H4 (cell line): ENCODE results near the gene RAD23B. TPM values are rescaled to one million over a fixed set of nuclear protein-coding genes. Genes with fewer than 3 reads are reported as not detected.
"Not testable (repeated sequence)": the region's sequence is repeated elsewhere in the genome, so short reads cannot be mapped to it uniquely, and the experiment has no call there.

Experiments used
- DNase-seq: peaks from one replicate; pipeline ENCODE4 v3.0.0-alpha.2; 2015; ENCODE audit warnings: low spot score
- total RNA-seq: library from RNA; depleted of rRNA; stranded (reverse); fragments of >200 nt; shearing (Covaris generic); gene quantifications from 2 replicates; pipeline ENCODE4 v1.2.3, GENCODE V29; 2014

Gene RAD23B
- total RNA-seq, 1 experiment from 2014 or later = 108 TPM

DNA sequence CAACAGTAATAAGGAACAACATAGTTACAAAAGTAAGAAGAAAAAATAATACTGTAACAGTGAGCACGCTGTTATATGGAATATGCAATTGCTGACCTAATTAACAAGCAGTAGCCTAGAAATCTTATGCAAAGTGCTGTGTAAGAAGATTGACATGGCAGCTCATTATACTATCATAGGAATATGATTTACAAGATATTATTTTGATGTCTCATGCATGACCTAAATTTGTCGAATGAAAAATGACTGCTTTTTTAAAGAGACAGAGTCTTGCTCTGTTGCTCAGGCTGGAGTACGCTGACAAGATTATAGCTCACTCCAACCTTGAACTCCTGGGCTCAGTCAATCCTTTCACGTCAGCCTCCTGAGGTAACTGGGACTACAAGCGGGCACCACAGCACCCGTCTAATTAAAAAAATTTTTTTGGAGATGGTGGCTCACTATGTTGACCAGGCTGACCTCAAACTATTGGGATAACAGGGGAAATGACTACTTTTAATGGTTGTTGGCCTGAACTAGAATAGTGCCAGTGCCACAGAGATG is 10.5 kb downstream of the RAD23B start:
- DNase-seq = no peak

DNA sequence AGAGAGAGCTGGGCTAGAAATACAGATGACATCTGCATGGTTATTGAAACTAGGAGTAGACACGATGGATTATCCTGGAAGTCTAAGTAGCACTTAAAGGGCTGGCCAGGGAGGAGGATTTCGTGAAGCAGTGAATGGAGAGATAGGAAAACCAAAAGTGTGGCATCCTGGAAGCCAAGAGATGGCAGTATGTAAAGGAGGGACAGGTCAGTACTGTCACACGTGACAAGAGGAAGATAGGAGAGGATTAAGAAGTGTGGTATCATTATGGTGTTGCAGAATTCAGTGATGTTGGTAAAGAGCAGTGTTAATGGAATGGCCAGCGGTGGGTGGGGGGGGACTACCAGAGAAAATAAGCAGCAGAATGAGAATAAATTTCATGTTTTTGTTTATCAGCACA is 11.7 kb downstream of the RAD23B start:
- no peak for DNase-seq

DNA sequence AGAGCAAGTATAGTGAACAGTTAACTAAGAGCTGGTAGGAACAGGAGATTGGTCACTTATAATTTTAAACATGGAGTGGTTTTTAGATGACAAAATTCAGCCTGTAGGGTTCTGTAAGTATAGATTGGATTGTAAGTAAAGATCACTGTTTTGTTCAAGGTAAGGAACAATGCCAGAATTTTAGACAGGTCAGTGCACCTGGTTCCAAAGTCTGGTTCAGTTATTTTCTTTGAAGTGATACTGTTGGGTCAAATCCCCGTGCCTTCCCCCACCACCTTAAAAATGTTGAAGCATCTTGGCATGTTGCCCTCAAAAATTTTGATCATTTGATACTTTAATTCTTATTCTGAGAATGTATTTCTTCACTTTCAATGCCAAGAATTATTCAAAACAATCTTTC is 12.9 kb downstream of the RAD23B start:
- DNase-seq = no peak

DNA sequence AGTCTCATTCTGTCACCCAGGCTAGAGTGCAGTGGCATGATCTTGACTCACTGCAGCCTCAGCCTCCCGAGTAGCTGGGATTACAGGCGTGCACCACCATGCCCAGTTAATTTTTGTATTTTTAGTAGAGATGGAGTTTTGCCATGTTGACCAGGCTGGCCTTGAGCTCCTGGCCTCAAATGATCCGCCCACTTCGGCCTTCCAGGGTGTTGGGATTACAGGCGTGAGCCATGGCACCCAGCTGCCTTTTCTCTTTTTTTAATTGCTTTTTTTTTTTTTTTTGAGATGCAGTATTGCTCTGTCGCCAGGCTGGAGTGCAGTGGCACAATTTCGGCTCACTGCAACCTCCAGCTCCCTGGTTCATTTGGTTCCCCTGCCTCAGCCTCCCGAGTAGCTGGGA is 13.5 kb downstream of the RAD23B start:
- not testable (repeated sequence) for DNase-seq

DNA sequence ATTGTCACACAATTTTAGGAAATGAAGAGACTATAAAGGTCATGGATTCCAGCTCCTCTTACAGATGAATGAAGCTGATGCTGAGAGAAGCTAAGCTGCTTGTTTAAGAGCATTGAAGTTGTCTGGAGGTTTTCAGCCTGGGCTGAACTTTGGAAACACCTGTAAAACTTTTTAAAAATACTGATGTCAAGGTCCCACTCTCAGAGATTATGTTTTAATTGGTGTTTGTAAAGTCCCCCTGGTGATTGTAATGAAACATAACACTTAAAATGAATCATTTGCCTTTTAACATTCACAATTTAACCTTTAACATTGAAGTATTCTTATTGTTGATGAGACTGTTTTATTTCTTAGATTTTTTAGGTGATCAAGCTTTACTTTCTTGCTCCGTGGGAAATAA is 16.4 kb downstream of the RAD23B start:
- DNase-seq = no peak

DNA sequence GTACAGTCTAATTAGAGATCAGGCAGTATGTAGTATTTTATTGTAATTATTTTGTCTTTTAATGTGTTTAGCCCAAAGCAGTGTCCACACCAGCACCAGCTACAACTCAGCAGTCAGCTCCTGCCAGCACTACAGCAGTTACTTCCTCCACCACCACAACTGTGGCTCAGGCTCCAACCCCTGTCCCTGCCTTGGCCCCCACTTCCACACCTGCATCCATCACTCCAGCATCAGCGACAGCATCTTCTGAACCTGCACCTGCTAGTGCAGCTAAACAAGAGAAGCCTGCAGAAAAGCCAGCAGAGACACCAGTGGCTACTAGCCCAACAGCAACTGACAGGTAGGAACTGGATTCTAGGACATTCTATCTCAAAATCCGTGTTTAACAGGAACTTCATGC is 23.2 kb downstream of the RAD23B start:
- no peak for DNase-seq

DNA sequence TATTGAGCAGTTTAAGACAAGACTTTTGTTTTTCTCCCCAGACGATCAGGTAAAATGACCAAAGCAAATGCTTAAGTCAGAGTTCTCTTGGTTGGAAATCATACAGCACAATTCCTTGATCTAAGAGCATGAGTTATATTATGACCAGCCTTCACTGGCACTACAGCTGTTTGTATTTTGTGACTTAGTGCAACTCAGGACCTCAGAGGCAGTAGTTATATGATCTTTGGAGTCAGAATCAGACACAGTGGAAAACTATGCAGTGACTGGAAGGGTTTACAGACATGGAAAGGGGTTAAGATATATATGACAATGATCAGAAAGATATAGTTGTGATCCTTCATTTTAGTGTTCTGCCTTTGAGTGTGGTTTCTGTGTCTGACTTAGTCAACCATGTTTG is 24.3 kb downstream of the RAD23B start:
- DNase-seq = no peak

DNA sequence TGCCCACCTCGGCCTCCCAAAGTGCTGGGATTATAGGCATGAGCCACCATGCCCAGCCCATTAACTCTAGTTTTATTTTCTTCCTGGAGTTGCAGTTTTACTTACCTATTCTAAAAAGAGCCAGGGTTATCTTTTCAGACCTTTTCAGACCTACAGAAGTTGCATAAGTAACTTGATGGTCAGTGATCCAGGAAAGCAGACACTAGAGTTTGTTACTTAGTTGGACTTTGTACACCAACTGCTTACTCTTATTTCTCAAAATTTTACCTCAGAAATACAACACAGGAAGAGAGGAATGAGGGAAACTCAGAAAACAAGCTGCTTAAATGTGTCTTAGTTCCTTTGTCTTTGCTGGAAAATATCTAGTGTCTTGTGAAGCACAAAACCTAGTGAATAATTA is 25.4 kb downstream of the RAD23B start:
- no peak for DNase-seq

DNA sequence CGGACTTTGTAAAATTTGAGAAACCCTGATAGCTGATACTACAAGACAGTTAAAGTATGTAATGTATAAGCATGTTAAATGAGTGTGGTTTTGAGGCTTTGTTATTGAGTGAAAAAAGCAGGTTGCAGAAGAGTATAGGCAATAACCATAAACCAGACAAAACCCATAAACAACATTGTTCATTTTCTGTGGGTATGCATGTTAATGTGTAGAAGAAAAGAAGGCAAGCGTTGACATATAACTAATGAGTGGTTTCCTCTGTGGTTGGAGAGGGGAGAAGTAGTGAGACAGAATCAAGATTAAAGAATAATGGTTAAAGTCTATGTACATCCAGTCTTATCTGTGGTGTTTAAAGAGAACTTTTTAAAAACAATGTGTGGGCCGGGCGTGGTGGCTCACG is 26.2 kb downstream of the RAD23B start:
- DNase-seq = no peak

DNA sequence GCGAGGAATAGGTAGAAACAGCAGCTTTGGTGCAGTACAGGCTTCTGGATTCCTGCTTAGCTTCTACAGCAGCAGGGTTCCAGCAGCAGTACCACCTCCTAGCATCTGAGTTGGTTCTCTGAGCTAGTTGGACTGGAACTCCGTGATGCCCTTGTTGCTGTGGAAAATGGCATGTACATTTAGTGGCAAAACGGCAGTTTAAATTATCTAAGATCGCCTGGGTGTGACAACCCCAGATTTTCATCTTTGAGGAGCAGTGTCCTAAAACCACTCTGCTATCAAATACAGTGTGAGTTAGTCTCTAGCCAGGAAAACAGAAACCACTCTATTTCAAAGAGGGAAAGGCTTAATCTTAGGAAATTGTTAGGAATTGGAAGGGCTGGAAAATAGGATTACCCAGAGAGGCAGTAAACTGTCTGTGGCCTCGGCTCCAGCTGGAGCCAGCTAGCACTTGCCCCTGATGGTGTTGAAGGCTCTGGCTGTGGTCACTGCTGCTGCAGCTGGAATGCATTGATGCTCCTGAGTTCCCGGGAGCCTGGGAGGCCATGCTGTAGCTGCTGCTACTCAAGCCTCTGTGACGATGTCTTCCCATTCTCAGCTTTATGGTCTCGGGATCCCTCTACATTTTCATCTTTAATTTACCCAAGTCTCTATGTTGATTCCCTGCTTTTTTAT is 29.4 kb downstream of the RAD23B start:
- DNase-seq = no peak

DNA sequence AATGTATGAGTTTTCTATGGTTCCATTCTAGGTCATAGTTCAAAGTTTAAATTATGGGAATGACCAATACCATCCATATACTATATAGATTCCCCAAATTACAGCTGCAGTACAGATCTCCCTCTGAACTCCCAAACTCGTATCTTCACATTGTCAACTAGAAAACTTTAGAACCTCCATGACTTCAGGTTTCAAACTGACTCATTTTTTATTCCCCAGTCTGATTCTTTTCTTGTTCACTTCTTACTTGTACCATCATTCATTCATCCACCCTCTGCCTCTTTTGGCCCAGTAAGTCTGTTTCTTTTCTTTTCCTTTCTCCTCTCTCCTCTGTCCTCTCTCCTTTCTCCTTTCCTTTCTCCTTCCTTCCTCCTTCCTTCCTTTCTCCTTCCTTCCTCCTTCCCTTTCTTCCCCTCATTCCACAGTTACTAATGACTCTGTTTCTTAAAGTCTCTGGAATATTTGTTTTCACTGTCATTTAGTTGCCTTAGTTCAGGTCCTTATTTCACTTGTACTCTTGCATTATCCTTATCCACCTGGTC is 30.5 kb downstream of the RAD23B start:
- DNase-seq = no peak

DNA sequence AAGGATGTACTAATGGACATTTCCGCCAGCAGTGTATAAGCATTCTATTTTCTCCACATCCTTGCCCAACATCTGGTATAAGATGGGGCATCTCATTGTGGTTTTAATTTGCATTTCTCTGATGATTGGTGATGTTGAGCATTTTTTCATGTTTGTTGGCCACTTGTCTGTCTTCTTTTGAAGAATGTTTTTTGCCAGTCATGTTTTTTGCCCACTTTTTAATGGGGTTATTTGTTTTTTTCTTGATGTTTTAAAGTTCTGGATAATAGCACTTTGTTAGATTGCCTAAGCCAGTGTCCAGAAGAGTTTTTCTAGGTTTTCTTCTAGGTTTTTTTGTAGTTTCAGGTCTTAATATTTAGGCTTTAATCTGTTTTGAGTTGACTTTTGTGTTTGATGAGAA is 31.7 kb downstream of the RAD23B start:
- DNase-seq = no peak

DNA sequence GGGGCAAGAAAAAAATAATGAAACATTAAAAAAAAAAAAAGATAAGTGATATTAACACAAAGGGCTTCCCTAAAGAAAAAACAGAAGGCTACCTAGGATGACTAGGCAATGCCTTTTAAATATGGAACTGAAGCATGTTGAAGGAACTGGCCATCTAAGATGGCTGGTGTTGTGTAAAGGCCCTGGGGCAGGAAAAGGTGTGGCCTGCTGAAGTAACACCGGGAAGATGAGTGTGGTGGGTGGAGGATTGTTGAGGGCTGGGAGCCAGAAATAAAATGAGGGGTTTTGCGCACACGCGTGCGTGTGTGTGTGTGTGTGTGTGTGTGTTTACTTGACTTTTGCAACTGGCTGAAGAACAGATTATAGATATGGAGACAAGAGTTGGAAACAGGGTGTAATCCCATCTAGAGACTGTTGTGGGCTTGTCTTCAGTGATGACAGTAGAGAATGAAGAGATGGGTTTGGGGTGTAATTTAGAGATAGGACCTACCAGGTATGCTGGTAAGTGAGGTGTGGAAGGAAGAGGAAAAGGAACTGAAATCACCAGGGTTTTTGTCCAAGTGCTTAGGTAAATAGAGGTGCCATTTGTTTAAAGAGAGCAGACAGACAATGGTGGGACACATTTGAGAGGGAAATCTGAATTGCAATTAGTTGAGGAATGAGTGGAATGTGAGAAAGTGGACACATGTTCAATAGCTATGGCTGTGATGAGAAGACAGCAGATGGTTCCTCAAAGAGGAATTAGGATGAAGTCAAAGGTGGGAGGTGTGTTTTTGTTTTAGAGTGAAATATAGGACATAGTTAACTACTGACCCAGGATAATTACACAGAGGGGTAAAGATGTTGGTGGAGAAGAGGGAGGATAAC is 33.9 kb downstream of the RAD23B start:
- DNase-seq = no peak

DNA sequence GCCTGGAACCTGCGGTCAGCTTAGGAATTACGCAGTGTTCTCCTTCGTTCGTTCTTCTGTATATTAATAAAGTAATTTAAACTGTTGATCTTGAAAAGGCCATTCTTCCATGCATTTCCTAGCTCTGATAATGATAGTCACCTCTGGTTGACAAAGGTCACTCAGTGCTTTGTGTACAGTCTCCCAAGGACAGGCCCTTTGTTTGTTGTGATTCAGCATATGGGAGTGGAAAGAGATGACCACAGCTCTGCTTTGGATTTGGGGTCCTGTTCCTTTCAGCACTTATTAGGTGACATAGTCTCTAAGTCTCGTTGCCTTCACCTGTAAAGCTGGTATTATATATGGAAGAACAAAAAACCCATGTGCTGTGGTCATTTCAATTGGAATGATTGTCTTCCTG is 39.6 kb downstream of the RAD23B start:
- no peak for DNase-seq

DNA sequence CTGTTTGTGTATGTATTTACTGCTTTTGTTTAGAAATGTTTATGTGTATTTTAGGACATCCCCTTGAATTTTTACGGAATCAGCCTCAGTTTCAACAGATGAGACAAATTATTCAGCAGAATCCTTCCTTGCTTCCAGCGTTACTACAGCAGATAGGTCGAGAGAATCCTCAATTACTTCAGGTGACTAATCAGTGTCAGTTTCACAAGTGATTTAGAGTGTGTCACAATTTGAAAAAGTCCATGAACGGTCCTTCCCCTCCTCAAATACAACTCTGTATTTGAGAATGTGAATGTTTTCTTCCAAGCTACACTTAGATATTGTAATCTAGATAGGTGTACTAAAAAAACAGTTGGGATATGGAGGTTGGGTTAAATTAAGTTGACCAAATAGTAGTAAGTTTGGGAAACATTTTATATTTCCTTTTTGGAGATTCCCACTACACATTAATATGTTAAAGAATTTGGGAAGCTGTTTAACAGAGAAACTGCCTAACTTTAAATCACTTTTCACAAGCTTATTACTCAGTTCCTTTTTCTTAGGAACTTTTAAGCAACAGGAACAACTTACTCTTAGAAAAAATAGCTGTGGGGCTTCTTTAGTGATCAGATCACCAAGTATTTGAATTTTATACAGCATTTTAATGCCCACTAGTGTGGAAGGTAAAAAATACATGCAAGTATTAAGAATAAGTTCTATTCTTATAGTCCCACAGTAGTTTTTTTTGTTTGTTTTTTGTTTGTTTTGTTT is 40.9 kb downstream of the RAD23B start:
- no peak for DNase-seq

DNA sequence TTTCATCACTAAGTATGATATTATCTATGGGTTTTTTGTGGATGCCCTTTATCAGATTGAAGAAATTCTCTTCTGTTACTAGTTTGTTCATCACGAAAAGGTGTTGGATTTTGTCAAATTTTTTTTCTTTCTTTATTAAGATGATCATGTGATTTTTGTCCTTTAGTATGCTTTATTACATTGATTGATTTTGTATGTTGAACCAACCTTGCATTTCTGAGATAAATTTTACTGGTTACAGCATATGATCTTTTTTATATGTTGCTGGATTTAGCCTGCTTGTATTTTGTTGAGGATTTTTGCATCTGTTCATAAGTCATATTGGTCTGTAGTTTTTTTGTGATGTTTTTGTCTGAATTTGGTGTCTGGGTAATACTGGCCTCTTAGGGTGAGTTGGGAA is 42.8 kb downstream of the RAD23B start:
- no peak for DNase-seq

DNA sequence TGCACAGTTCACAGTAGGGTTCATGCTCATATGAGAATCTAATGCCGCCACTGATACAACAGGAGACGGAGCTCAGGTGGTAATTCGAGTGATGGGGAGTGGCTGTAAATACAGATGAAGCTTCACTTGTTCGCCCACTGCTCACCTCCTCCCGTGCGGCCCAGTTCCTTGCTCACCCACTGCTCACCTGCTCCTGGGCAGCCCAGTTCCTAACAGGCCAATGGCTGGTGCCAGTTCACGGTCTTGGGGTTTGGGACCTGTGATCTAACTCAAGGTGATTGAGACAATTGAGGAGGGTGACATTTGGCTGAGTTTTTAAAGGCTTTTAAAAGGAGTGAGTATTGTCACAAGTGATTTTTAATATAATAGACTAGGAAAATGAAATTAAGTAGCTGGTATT is 45.4 kb downstream of the RAD23B start:
- no peak for DNase-seq

DNA sequence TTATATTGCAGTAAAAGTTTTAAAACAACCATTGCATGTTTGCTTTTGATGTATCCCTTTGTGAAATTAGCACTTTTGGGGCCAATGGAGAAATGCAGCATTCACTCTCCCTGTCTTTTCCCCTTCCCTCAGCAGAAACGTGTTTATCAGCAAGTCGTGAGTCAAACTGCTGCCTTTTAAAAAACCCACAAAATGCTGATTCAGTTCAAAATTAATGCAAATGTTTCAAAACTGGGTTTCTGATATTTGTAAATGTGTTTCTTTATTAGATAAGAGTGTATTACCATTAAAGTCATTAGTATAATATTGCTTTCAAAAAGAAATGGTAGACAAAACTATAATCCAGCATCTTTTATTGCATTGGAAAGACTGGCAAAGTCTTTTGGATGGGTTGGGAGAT is 47.3 kb downstream of the RAD23B start:
- DNase-seq = no peak

DNA sequence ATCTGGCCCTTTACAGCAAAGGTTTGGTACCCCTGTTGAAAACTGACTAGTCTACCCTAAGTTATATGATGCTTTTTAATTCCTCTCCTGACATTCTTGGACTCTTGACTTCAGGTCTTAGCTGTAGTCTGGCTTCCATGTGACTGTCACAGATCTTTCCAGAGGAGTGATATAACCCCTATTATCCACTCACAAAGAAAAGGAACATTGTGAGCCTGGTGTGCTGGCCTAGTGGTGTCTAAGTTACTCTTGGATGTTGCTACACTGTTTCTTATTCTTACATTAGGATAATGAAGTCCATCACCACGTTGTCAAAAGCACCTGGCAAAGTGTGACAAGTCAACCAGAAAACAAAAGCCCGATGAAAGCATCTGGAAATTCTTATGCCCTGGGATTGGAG is 49.8 kb downstream of the RAD23B start:
- DNase-seq = no peak

DNA sequence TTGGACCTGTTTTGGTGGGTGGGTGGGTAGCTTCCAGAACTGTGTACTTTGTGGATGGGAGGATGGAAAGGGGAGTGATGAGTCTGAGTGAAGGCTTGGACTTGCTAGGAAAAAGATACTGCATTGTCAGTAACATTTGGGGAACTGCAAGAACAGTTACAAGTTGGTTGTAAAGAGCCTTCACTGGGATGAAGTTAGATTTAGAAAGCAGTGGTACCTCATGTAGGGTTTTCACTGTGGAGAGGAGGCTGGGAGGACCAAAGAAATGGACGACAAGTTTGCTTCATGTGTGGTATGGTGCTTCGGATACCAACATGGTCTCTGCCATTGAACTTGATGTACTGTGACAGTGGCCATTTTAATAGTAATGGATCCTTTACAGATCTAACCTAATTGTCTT is 50.3 kb downstream of the RAD23B start:
- DNase-seq = no peak

DNA sequence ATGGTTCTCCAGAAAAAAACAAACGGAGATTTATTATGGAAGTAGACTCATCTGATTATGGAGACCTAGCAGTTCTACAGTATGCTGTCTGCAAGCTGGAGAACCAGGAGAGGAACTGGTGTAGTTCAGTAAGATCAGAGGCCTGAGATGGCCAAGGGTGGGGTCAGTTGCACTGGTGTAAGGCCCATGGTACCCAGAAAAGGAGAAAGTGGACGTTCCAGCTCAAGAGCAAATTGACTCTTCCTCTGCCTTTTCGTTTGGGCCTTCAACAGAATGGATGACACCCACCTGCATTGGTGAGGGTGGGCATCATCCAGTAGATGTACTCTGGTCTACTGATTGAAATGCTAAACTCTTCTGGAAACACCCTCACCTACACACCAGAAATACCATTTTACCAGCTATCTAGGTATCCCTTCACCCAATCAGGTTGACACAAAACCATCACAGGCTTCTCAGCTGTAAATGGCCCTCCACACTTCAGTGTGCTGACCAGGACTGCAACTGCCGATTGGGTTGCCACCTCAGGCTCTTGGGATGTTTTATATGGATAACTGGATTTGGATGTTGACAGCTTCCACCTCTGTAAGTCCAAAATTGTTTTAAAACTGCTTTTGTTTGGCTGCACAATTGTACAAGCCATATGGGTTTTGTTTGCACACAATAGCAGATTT is 51.2 kb downstream of the RAD23B start:
- no peak for DNase-seq

DNA sequence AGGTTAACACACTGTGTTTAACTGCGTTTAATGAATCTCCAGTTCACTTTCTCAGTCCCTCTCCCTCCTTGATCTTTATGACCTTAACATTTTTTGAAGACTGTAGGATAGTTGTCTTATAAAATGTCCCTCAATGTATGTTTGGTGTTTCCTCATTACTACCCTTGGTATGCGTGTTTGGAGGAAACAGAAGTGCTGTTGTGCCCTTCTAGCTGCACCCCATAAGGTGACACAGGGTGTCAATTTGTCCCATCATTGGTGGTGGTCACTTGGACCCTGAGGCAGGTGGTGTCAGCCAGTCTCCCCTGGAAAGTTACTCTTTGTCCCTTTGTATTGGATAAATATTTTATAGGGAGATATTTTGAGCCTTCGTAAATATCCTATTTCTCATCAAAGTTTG is 52.3 kb downstream of the RAD23B start:
- no peak for DNase-seq
